B cell (primary cell): Measurements from ENCODE around the gene PIK3R1.

Source experiments
- CTCF ChIP-seq: fragments of 200-600 bp; IDR thresholded peaks from one replicate; pipeline ENCODE4 v1.8.0; 2022; ENCODE audit warnings: antibody characterized with exemption, mild to moderate bottlenecking
- EZH2 ChIP-seq: IDR thresholded peaks from 2 replicates; pipeline ENCODE4 v1.6.1; 2012; ENCODE audit warnings: borderline replicate concordance, low read depth, mild to moderate bottlenecking, moderate library complexity, low read length; ENCODE audit not compliant: insufficient read depth, poor library complexity, severe bottlenecking

GRCh38 chr5:68181039-68181599 lies 34.4 kb upstream of the PIK3R1 start:
- no peak for TF ChIP-seq CTCF
- TF ChIP-seq EZH2 = no peak
